ENCODE results near the gene TSPOAP1. TPM values are rescaled to one million over a fixed set of nuclear protein-coding genes. Genes with fewer than 3 reads are reported as not detected.
A peak's percentile ranks its signal among the peaks of the same experiment; 100 is the strongest.

The TSPOAP1 gene
- total RNA-seq, 2 experiments from 2014 or later = 21.6 to 22.7 TPM

GRCh38 chr17:58277802-58278595 is 50.6 kb downstream of the TSPOAP1 start:
- intact Hi-C loops (cut with micrococcal nuclease) = no loop called here
- H3K4me1 Mint-ChIP-seq (ENCODE audit: low read depth) = peaks cover 7% of the 10 kb centered on the region
- ChIA-PET CTCF (interaction anchor here (0.6 to 1.8 kb wide), 3 partner anchors 15 to 140 kb away, joined by 3 to 7 read pairs (median 4); partner anchors contain the start of gene RNF43), POLR2A (no interaction called here)
- H3K27me3 Mint-ChIP-seq = peaks cover 17% of the 10 kb centered on the region
- no peaks in the 10 kb centered on the region for H3K9me3 Mint-ChIP-seq
- H3K27ac Mint-ChIP-seq = no peak overlapping the region
- H3K36me3 Mint-ChIP-seq = no peaks in the 10 kb centered on the region
- DNase-seq = no peak
- no peak overlapping the region for H3K4me3 Mint-ChIP-seq

- POLR2A ChIA-PET = no interaction called here
Measured at GRCh38 chr17:58277107-58277801, 51.3 kb downstream of the TSPOAP1 start.

DNA sequence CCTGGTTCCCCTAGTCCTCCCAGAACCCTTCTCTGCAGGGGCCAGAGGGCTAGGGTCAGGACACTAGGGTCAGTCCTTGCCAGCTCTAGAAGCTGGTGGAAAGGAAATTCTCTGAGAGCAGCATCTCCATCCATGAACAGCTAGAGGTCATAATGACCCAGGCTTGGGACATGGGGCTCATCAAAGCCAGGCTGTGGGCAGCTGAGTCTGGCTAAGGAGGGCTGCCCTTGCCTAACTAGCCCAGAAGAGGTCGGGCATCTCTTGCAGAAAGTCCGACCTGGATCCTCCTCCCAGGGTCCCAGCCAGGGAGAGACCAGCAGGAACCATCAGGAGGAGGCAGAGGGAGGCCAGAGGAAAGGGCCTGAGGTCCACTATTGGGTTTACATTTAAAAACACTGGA is 52.2 kb downstream of the TSPOAP1 start:
- no peak for DNase-seq
- ChIA-PET POLR2A (no interaction called here), CTCF (interaction anchor here (1.0 to 1.8 kb wide), 4 partner anchors 28 to 211 kb away, joined by 3 to 7 read pairs (median 4); partner anchors contain the start of gene RNF43)
- intact Hi-C loops (cut with micrococcal nuclease) = no loop called here
- H3K4me3 Mint-ChIP-seq = no peak overlapping the region
- H3K36me3 Mint-ChIP-seq = no peaks in the 10 kb centered on the region
- H3K9me3 Mint-ChIP-seq = no peaks in the 10 kb centered on the region
- H3K27ac Mint-ChIP-seq = no peak overlapping the region
- H3K27me3 Mint-ChIP-seq = peaks cover 17% of the 10 kb centered on the region
- peaks cover 7% of the 10 kb centered on the region for H3K4me1 Mint-ChIP-seq (ENCODE audit: low read depth)

More at GRCh38 chr17:58277107-58277801, 51.3 kb downstream of the TSPOAP1 start:
- H3K27me3 Mint-ChIP-seq = peaks cover 17% of the 10 kb centered on the region
- H3K4me3 Mint-ChIP-seq = no peak overlapping the region
- peaks cover 7% of the 10 kb centered on the region for H3K4me1 Mint-ChIP-seq (ENCODE audit: low read depth)
- intact Hi-C loops (cut with micrococcal nuclease) = no loop called here
- no peaks in the 10 kb centered on the region for H3K36me3 Mint-ChIP-seq
- H3K27ac Mint-ChIP-seq = no peak overlapping the region
- no peak for DNase-seq
- no peaks in the 10 kb centered on the region for H3K9me3 Mint-ChIP-seq
- CTCF ChIA-PET = interaction anchor here (0.6 to 1.8 kb wide), 3 partner anchors 15 to 140 kb away, joined by 3 to 7 read pairs (median 4); partner anchors contain the start of gene RNF43

DNA sequence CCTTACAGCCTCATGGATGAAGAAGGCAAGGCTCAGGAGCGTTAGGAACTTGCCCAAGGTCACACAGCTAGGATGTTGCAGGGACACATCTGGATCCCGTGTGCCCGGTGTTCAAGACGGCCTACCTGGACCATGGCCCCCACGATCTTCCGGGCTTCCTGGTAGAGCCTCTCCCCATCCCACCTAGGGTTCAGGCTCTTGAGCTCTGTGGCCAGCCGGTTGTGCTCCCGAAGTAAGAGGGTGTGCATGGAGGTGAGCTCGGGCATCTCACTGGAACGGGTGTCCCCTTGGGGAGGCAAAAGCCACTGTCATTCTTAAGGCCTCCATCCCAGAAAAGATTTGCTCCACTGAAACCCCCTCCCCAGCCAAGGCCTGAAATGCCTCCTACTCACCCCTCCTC is 53.2 kb downstream of the TSPOAP1 start:
- no peaks in the 10 kb centered on the region for H3K9me3 Mint-ChIP-seq

DNA sequence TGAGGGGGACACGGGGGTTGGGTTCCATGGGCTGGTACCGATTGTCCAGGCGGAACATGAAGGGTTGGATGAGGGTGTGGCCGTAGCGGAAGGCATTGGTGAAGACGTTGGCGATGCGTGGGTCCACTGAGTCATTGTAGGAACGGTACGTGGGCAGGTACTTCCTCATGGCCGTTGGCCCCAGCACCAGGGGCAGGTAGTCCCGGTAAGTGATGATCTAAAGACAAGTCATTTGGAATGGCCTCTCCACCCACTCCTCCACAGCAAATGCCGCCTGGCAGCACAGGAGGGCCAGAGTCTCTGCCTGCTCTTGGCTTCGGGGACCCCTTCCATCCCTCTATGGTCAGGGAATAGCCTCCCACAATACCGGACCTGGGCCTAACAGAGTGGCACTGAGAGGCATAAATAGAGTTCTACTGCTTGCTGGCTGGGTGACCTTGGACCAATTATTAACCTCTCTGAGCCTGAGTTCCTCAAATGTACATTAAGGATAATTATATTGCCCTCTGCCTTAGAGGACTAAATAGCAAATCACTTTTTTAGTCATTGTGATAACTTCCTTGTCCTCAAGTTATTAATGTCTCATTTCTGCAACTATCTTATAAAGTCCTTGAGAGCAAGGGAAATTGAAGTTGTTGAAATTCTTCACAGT is 55.0 kb downstream of the TSPOAP1 start:
- peak; percentile 48 for DNase-seq

More for the DNA sequence above, 53.2 kb downstream of the TSPOAP1 start:
- DNase-seq = no peak
- peaks cover 7% of the 10 kb centered on the region for H3K4me1 Mint-ChIP-seq (ENCODE audit: low read depth)
- no peaks in the 10 kb centered on the region for H3K36me3 Mint-ChIP-seq
- no peak overlapping the region for H3K4me3 Mint-ChIP-seq
- no peak overlapping the region for H3K27ac Mint-ChIP-seq
- intact Hi-C loops (cut with micrococcal nuclease) = no loop called here
- CTCF ChIA-PET = interaction anchor here (0.7 to 1.6 kb wide), 6 partner anchors 25 to 212 kb away, joined by 3 to 7 read pairs (median 4); no protein-coding TSS in a partner anchor
- H3K27me3 Mint-ChIP-seq = peaks cover 17% of the 10 kb centered on the region
- POLR2A ChIA-PET = no interaction called here

GRCh38 chr17:58272367-58273280 is 56.0 kb downstream of the TSPOAP1 start:
- Mint-ChIP-seq H3K4me1 (ENCODE audit: low read depth) (peaks cover 7% of the 10 kb centered on the region), H3K36me3 (no peaks in the 10 kb centered on the region), H3K9me3 (no peaks in the 10 kb centered on the region), H3K27me3 (peaks cover 5% of the 10 kb centered on the region), H3K4me3 (no peak overlapping the region), H3K27ac (no peak overlapping the region)
- ChIA-PET CTCF (no interaction called here), POLR2A (no interaction called here)
- intact Hi-C loops (cut with micrococcal nuclease) = no loop called here
- no peak for DNase-seq

More for the DNA sequence above, 55.0 kb downstream of the TSPOAP1 start:
- H3K4me3 Mint-ChIP-seq = no peak overlapping the region
- intact Hi-C loops (cut with micrococcal nuclease) = no loop called here
- no peak overlapping the region for H3K27ac Mint-ChIP-seq
- H3K4me1 Mint-ChIP-seq (ENCODE audit: low read depth) = peaks cover 7% of the 10 kb centered on the region
- ChIA-PET POLR2A (no interaction called here), CTCF (no interaction called here)
- H3K36me3 Mint-ChIP-seq = no peaks in the 10 kb centered on the region
- no peaks in the 10 kb centered on the region for H3K9me3 Mint-ChIP-seq
- H3K27me3 Mint-ChIP-seq = peaks cover 9% of the 10 kb centered on the region

GRCh38 chr17:58271216-58271931 is 57.2 kb downstream of the TSPOAP1 start:
- DNase-seq = no peak
- Mint-ChIP-seq H3K36me3 (no peaks in the 10 kb centered on the region), H3K27ac (no peak overlapping the region), H3K27me3 (peaks cover 5% of the 10 kb centered on the region), H3K9me3 (no peaks in the 10 kb centered on the region), H3K4me3 (no peak overlapping the region), H3K4me1 (ENCODE audit: low read depth) (peaks cover 7% of the 10 kb centered on the region)
- intact Hi-C loops (cut with micrococcal nuclease) = no loop called here
- POLR2A ChIA-PET = interaction anchor here (0.6 kb wide), 1 partner anchor 938 kb away, joined by 5 read pairs; no protein-coding TSS in a partner anchor
- CTCF ChIA-PET = interaction anchor here (1.0 kb wide), 1 partner anchor 21 kb away, joined by 3 read pairs; no protein-coding TSS in a partner anchor

DNA sequence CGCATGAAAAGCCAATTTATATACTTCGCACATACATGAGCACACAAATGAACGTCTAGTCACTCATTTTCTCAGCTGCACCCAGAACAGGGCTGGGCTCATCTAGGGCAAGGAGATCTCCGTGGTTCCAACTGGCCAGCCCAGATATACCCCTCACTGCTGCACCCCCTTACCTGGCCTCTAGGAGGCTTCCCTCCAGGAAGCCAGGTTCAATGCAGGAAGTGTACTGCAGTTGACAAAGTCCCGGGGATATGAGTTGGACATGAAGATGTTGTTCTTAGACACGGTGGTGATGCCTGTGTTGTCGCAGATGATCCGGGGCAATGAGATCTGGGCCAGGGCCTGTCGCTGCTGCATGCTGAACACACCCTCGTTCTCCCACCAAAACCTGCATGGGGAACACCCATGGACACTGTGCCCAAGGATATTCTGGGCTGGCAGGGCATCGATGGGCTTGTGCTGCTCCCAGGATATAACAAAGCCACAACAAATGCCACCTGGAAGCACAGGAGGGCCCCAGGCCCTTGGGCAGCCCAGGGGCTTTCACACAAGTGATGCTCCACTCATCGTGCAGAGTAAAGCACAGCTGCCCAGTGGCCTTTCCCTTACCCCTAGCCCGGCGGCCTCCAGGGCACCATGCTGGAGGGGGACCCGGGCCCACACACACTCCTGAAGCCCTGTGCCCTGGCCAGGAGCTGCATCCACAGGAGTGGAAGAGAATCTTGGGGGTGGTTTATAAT is 57.9 kb downstream of the TSPOAP1 start:
- no peak for DNase-seq
- Mint-ChIP-seq H3K9me3 (no peaks in the 10 kb centered on the region), H3K36me3 (no peaks in the 10 kb centered on the region), H3K4me3 (no peak overlapping the region), H3K27ac (no peak overlapping the region), H3K27me3 (peaks cover 10% of the 10 kb centered on the region), H3K4me1 (ENCODE audit: low read depth) (peaks cover 7% of the 10 kb centered on the region)
- intact Hi-C loops (cut with micrococcal nuclease) = no loop called here
- ChIA-PET CTCF (interaction anchor here (0.6 to 1.2 kb wide), 2 partner anchors 21 to 89 kb away, joined by 5 to 6 read pairs; no protein-coding TSS in a partner anchor), POLR2A (interaction anchor here (0.6 kb wide), 1 partner anchor 938 kb away, joined by 5 read pairs; no protein-coding TSS in a partner anchor)

- intact Hi-C loops (cut with micrococcal nuclease) = no loop called here
- POLR2A ChIA-PET = no interaction called here
- H3K4me1 Mint-ChIP-seq (ENCODE audit: low read depth) = peaks cover 7% of the 10 kb centered on the region
- H3K36me3 Mint-ChIP-seq = no peaks in the 10 kb centered on the region
- no peak overlapping the region for H3K27ac Mint-ChIP-seq
- no peaks in the 10 kb centered on the region for H3K9me3 Mint-ChIP-seq
- CTCF ChIA-PET = interaction anchor here (0.6 to 1.2 kb wide), 2 partner anchors 20 to 90 kb away, joined by 5 to 6 read pairs; no protein-coding TSS in a partner anchor
- DNase-seq = no peak
- no peak overlapping the region for H3K4me3 Mint-ChIP-seq
- peaks cover 16% of the 10 kb centered on the region for H3K27me3 Mint-ChIP-seq
Measured at GRCh38 chr17:58269557-58270291, 58.9 kb downstream of the TSPOAP1 start.

Measured in activated CD4-positive, alpha-beta memory T cell treated with anti-CD3 and anti-CD28 coated beads for 36 hours (primary cell).